HepG2 (cell line): ENCODE data around the gene MSL3B.

Experiments used
- EZH2 ChIP-seq: conservative IDR thresholded peaks from 2 replicates; pipeline ENCODE4 v1.6.1; 2012; ENCODE audit warnings: mild to moderate bottlenecking, low read depth, low read length, moderate library complexity
- POLR2A ChIP-seq, 2 experiments: IDR thresholded peaks; 2 replicates each; pipeline ENCODE4 v1.6.1; 2011; ENCODE audit warnings: low read depth in 2 of 2, low read length in 2 of 2, mild to moderate bottlenecking in 1 of 2, moderate library complexity in 1 of 2; ENCODE audit not compliant: insufficient read depth in 1 of 2
- ZBTB8A ChIP-seq: sonication (generic); formaldehyde crosslinking; IDR thresholded peaks from 2 replicates; pipeline ENCODE4 v1.4.0; 2020; ENCODE audit warnings: mild to moderate bottlenecking, low read depth, missing genetic modification reagents, borderline replicate concordance

- TF ChIP-seq POLR2A (IDR thresholded peaks at IDR 0.05; ENCODE audit: insufficient read depth in 1 of 2, low read depth in 2 of 2, low read length in 2 of 2) (no peak), EZH2 (no peak), ZBTB8A (CRISPR knock-in tag) (no peak)
Measured at GRCh38 chr2:233844836-233845235, 23.4 kb downstream of the MSL3B start.
